HepG2 (cell line): Measurements from ENCODE around the gene NPPB. TPM values are rescaled to one million over a fixed set of nuclear protein-coding genes. Genes with fewer than 3 reads are reported as not detected.

Experiments
- ASH2L ChIP-seq: fragments of 300-600, 200-600 bp; sonication (generic); IDR thresholded peaks from 2 replicates; pipeline ENCODE4 v1.7.0; 2017; ENCODE audit warnings: low read depth, mild to moderate bottlenecking, moderate library complexity, mixed read lengths, low read length; ENCODE audit not compliant: insufficient read length
- BCL3 ChIP-seq: sonication (generic); formaldehyde crosslinking; IDR thresholded peaks from 2 replicates; pipeline ENCODE4 v1.5.1; 2020; ENCODE audit warnings: mild to moderate bottlenecking, missing genetic modification reagents, moderate library complexity
- CC2D1A ChIP-seq: sonication (generic); formaldehyde crosslinking; IDR thresholded peaks from 2 replicates; pipeline ENCODE4 v1.8.1; 2023; ENCODE audit warnings: mild to moderate bottlenecking, missing genetic modification reagents
- E2F5 ChIP-seq: sonication (generic); formaldehyde crosslinking; conservative IDR thresholded peaks from 2 replicates; pipeline ENCODE4 v1.4.0; 2020; ENCODE audit warnings: missing genetic modification reagents
- FIP1L1 ChIP-seq: fragments of 200-400 bp; formaldehyde crosslinking; IDR thresholded peaks from 2 replicates; pipeline ENCODE4 v1.6.1; 2018; ENCODE audit warnings: low read depth, mild to moderate bottlenecking, low read length, moderate library complexity, borderline replicate concordance; ENCODE audit not compliant: insufficient read depth
- GFI1 ChIP-seq: sonication (generic); formaldehyde crosslinking; IDR thresholded peaks from 2 replicates; pipeline ENCODE4 v1.5.0; 2020; ENCODE audit warnings: missing genetic modification reagents, mild to moderate bottlenecking, borderline replicate concordance
- HNRNPL ChIP-seq: fragments of 200-400 bp; formaldehyde crosslinking; IDR thresholded peaks from 2 replicates; pipeline ENCODE4 v1.6.1; 2017; ENCODE audit warnings: mild to moderate bottlenecking, low read depth, low read length
- MAFK ChIP-seq, 2 experiments: IDR thresholded peaks in 1 of 2; conservative IDR thresholded peaks in 1 of 2; 2 replicates each; pipeline ENCODE4 v1.6.1; 2011; ENCODE audit warnings: improper control_type of control experiment in 2 of 2, low read length in 2 of 2
- MTA1 ChIP-seq: sonication (generic); formaldehyde crosslinking; IDR thresholded peaks from 2 replicates; pipeline ENCODE4 v1.4.0; 2020; ENCODE audit warnings: missing genetic modification reagents, mild to moderate bottlenecking, borderline replicate concordance
- MXI1 ChIP-seq: IDR thresholded peaks from 3 replicates; pipeline ENCODE4 v1.6.1; 2012; ENCODE audit warnings: low read depth, low read length, inconsistent platforms, borderline replicate concordance
- NPAS2 ChIP-seq: sonication (generic); formaldehyde crosslinking; IDR thresholded peaks from 2 replicates; pipeline ENCODE4 v1.8.0; 2022; ENCODE audit warnings: mild to moderate bottlenecking, missing genetic modification reagents, borderline replicate concordance
- RFX1 ChIP-seq: fragments of 450-650 bp; IDR thresholded peaks from 2 replicates; pipeline ENCODE4 v1.6.1; 2017
- SRF ChIP-seq: IDR thresholded peaks from 2 replicates; pipeline ENCODE4 v1.6.1; 2011; ENCODE audit warnings: mild to moderate bottlenecking, low read depth, low read length, moderate library complexity
- TGIF2 ChIP-seq: IDR thresholded peaks from 2 replicates; pipeline ENCODE4 v1.6.1; 2016; ENCODE audit warnings: control low read depth, missing compliant biosample characterization
- TIGD3 ChIP-seq: sonication (generic); formaldehyde crosslinking; IDR thresholded peaks from 2 replicates; pipeline ENCODE4 v1.5.1; 2020; ENCODE audit warnings: mild to moderate bottlenecking, missing genetic modification reagents, borderline replicate concordance
- ZBTB38 ChIP-seq: sonication (generic); formaldehyde crosslinking; IDR thresholded peaks from 2 replicates; pipeline ENCODE4 v1.5.1; 2020; ENCODE audit warnings: mild to moderate bottlenecking, missing genetic modification reagents
- ZBTB42 ChIP-seq: sonication (generic); formaldehyde crosslinking; IDR thresholded peaks from 2 replicates; pipeline ENCODE4 v1.5.0; 2020; ENCODE audit warnings: mild to moderate bottlenecking, missing genetic modification reagents
- ZC3H13 ChIP-seq: sonication (generic); formaldehyde crosslinking; IDR thresholded peaks from 2 replicates; pipeline ENCODE4 v1.8.1; 2023; ENCODE audit warnings: mild to moderate bottlenecking, missing genetic modification reagents, moderate library complexity
- ZNF101 ChIP-seq: sonication (generic); formaldehyde crosslinking; IDR thresholded peaks from 2 replicates; pipeline ENCODE4 v1.4.0; 2020; ENCODE audit warnings: mild to moderate bottlenecking, low read depth, missing genetic modification reagents, borderline replicate concordance
- ZNF18 ChIP-seq: sonication (generic); formaldehyde crosslinking; IDR thresholded peaks from 2 replicates; pipeline ENCODE4 v1.8.0; 2022; ENCODE audit warnings: mild to moderate bottlenecking, missing genetic modification reagents; ENCODE audit not compliant: insufficient replicate concordance
- ZNF256 ChIP-seq: sonication (generic); formaldehyde crosslinking; conservative IDR thresholded peaks from 2 replicates; pipeline ENCODE4 v1.4.0; 2020; ENCODE audit warnings: missing genetic modification reagents
- ZNF264 ChIP-seq: sonication (generic); formaldehyde crosslinking; IDR thresholded peaks from 2 replicates; pipeline ENCODE4 v1.4.0; 2020; ENCODE audit warnings: missing genetic modification reagents
- ZNF619 ChIP-seq: sonication (generic); formaldehyde crosslinking; IDR thresholded peaks from 2 replicates; pipeline ENCODE4 v1.4.0; 2020; ENCODE audit warnings: mild to moderate bottlenecking, missing genetic modification reagents
- ZNF772 ChIP-seq: sonication (generic); formaldehyde crosslinking; IDR thresholded peaks from 2 replicates; pipeline ENCODE4 v1.5.0; 2020; ENCODE audit warnings: mild to moderate bottlenecking, missing genetic modification reagents
- polyA plus RNA-seq, 8 experiments: library from polyadenylated mRNA; depleted of rRNA in 3 of 8; stranded (reverse) in 7 of 8; unstranded in 1 of 8; fragments of >200 nt; fragmentation: Illumina TruSeq in 4 of 8; extraction: Trizol in 4 of 8; gene quantifications; 2 replicates each; pipeline versions ENCODE4 v1.2.1 to v1.2.3, GENCODE V29; 2011 to 2016; ENCODE audit warnings: low read depth in 4 of 8, missing spikeins in 1 of 8, mixed read lengths in 1 of 8; ENCODE audit not compliant: insufficient read depth in 1 of 8
- total RNA-seq, 5 experiments: library from RNA; depleted of rRNA; stranded (reverse); fragments of >200 nt; fragmentation: Illumina TruSeq; extraction: Trizol; gene quantifications; 2 replicates each; pipeline ENCODE4 v1.2.3, GENCODE V29; 2016; ENCODE audit warnings: low read depth in 1 of 5

Gene NPPB
- total and polyA plus RNA-seq, 2 of the 13 experiments (the other 11 are each of a cell fraction or from before 2014, with no cell fraction given): 1.9 TPM; not detected in 1

- TF ChIP-seq NPAS2 (CRISPR knock-in tag) (no peak), ZBTB42 (no peak), ASH2L (peak; percentile 70), FIP1L1 (no peak), TIGD3 (CRISPR knock-in tag) (no peak), E2F5 (CRISPR knock-in tag) (no peak), CC2D1A (CRISPR knock-in tag) (no peak), MAFK (conservative IDR thresholded peaks at IDR 0.05 in 1 of 2, IDR thresholded peaks at IDR 0.05 in 1 of 2; ENCODE audit: low read length in 2 of 2) (no peak), ZNF256 (0 out of 2 replicates have a peak, but pooled peaks have one; percentile 47), MTA1 (peak; percentile 67; the same call in 1 of the 2 replicates), RFX1 (no peak), ZNF264 (CRISPR knock-in tag) (peak; percentile 63; the same call in 1 of the 2 replicates), ZNF619 (0 out of 2 replicates have a peak, but pooled peaks have one; percentile 51), SRF (no peak), BCL3 (CRISPR knock-in tag) (0 out of 2 replicates have a peak, but pooled peaks have one; percentile 63), GFI1 (CRISPR knock-in tag) (no peak), ZNF772 (CRISPR knock-in tag) (0 out of 2 replicates have a peak, but pooled peaks have one; percentile 46), ZC3H13 (0 out of 2 replicates have a peak, but pooled peaks have one; percentile 33), ZBTB38 (CRISPR knock-in tag) (peak; percentile 8; the same call in 1 of the 2 replicates), TGIF2 (peak; percentile 81; the same call in 1 of the 2 replicates), ZNF101 (CRISPR knock-in tag) (no peak), ZNF18 (CRISPR knock-in tag) (peak; percentile 68), MXI1 (peak; percentile 35; the same call in 1 of the 3 replicates), HNRNPL (no peak)
These were observed 16.3 kb downstream of the NPPB start (continued) for GRCh38 chr1:11842154-11843041.
